Measurements from ENCODE around the gene SRSF6.
"Not testable (repeated sequence)": the region's sequence is repeated elsewhere in the genome, so short reads cannot be mapped to it uniquely, and the experiment has no call there.

SRSF6 gene

DNA sequence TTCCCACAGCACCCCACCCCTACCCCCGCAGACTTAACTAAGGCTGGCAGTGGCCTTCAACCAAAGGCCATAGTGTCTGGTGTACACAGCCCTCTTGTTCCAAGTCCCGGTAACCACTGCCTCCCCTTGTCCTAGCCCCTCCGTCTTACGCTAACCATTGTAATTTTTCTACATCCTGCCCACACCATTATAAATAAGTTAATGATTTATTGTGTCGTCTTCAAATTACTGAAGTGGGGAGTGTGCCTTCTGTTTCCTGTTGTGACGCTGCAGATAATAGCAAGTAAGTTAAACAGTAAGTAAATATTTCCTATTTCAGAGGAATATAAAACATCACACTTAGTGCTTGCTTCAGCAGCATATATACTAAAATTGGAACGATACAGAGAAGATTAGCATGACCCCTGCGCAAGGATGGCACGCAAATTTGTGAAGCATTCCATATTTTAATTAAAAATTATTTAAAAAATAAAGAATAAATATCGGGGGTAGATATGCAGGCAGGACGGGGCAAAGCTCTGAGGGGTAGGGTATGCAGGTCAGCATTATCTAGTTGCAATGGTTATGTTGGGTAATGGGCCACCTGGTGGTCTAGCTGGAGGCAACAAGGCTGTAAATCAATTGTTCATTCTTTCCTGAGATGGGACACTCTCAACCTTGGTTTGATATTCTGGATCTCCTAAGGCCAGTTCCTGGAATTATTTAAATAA lies 15.1 kb downstream of the SRSF6 start:
- TF ChIP-seq CTCF (conservative IDR thresholded peaks at IDR 0.05): no peak
- TF ChIP-seq ZFX (IDR thresholded peaks at IDR 0.05): no peak
- H3K27ac ChIP-seq: no peak overlapping the region

- TF ChIP-seq CTCF (conservative IDR thresholded peaks at IDR 0.05) (no peak), ZFX (IDR thresholded peaks at IDR 0.05) (no peak)
- no peak overlapping the region for H3K27ac ChIP-seq
Measured at GRCh38 chr20:43473381-43473704, 15.6 kb downstream of the SRSF6 start.

GRCh38 chr20:43477193-43477592 lies 19.5 kb downstream of the SRSF6 start:
- H3K27ac ChIP-seq: no peak overlapping the region
- TF ChIP-seq CTCF (conservative IDR thresholded peaks at IDR 0.05) (no peak), ZFX (IDR thresholded peaks at IDR 0.05) (no peak)

GRCh38 chr20:43477619-43478018 lies 19.9 kb downstream of the SRSF6 start:
- TF ChIP-seq CTCF (conservative IDR thresholded peaks at IDR 0.05): no peak
- TF ChIP-seq ZFX (IDR thresholded peaks at IDR 0.05): no peak
- H3K27ac ChIP-seq: no peak overlapping the region

DNA sequence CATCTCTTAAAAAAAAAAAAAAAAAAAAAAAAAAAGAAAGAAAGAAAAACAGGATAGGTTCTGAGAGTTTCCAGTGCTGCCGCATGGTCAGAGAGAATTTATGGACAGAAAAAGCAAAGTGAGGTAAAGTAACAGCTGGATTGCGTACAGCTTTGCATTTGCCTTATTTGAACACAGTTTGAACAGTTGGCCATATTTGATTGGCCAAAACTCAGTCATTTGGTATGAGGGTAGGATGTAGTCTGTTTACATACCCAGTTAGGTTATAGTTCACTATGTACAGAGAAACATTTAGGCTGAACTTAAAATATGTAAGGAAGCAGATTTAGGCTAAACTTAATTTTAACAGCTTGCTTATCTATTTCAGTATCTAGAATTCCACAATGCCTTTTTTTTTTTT lies 32.3 kb downstream of the SRSF6 start:
- H3K27ac ChIP-seq: no peak overlapping the region
- TF ChIP-seq CTCF (conservative IDR thresholded peaks at IDR 0.05) (no peak), ZFX (IDR thresholded peaks at IDR 0.05) (no peak)

DNA sequence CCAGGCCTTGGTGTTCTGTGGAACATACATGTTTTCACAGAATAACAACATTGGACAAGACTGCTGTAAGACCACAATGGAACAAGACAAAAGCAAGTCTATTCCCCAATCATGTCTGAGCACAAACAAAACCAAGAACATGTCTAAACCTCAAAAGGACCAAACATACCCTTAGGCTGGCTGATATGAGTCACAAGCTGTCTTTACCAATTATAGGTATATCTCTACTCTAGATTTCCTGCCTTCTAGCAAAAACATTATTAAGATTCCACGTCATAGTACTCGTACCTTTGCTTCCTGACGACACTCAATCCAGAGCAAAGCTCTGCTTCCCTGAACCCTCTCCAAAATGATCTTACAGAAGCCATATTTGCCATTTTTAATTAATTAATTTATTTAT lies 34.4 kb downstream of the SRSF6 start:
- H3K27ac ChIP-seq: no peak overlapping the region
- TF ChIP-seq ZFX (IDR thresholded peaks at IDR 0.05): no peak
- no peak for TF ChIP-seq CTCF (conservative IDR thresholded peaks at IDR 0.05)

DNA sequence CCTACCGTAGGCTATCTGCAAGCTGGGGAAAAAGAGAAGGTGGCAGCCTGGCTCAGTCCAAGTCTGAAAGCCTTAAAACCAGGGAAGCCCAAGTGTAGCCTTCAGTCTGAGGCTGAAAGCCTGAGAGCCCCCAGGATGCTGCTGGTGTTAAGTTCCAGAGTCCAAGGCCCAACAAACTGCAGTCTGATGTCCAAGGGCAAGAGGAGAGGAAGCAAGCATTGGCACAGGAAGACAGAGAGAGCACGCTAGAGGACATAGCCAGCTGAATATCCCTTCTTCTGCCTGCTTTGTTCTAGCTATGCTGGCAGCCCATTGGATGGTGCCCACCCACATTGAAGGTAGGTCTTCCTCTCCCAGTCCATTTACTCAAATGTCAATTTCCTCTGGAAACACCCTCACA lies 37.7 kb downstream of the SRSF6 start:
- TF ChIP-seq ZFX (IDR thresholded peaks at IDR 0.05) (no peak), CTCF (conservative IDR thresholded peaks at IDR 0.05) (no peak)
- H3K27ac ChIP-seq: no peak overlapping the region

DNA sequence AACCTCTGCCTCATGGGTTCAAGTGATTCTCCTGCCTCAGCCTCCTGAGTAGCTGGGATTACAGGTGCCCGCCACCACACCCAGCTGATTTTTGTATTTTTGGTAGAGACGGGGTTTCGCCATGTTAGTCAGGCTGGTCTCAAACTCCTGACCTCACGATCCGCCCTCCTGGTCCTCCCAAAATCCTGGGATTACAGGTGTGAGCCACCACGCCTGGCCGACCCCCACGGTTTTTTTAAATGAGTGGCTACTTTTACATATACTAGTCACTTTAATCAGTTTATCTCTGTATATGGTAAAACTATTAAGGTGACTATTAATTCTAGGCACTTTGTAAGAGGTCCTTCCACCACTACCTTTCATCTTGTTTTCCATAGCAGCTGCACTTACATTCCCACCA lies 44.3 kb downstream of the SRSF6 start:
- H3K27ac ChIP-seq: not testable (repeated sequence)

All from C4-2B (cell line).